Heart left ventricle (tissue), 13 donors: ENCODE results near the gene ZER1.

ENCODE experiments used
- POLR2A ChIP-seq, 2 donors: fragments of 450-650 bp; IDR thresholded peaks; one replicate each; pipeline ENCODE4 v1.6.1; 2017; ENCODE audit warnings: antibody characterized with exemption in 2 of 2, mild to moderate bottlenecking in 2 of 2, moderate library complexity in 2 of 2
- TF ChIP-seq, protein P1 (sequence below), 12 donors: fragments of 200-600 bp; sonication (generic) in 4 of 12; IDR thresholded peaks; one replicate each; pipeline versions ENCODE4 v1.5.0 to v1.8.0; 2018 to 2022; ENCODE audit warnings: antibody characterized with exemption in 12 of 12, mild to moderate bottlenecking in 5 of 12
- donor health status: ischemic (EF 13 %, LVEDD 7.1; RV severe dilation, severe dysfunction).
- donor health status: DM: no; HTN: yes; CAD: no.
- donor health status: DM: no; HTN: no; CAD: no.
- donor health status: ischemic (EF 25% LVEDD 6.9; RV normal size, moderate dysfunction).
- donor health status: ischemic (EF 25% LVEDD 5.7; RV mildly dilated, moderate dysfunction).
- donor health status: ischemic (EF 35%, LVEDD 5.7; RV mildly dilated, moderate dysfunction).
- donor health status: nonischemic (EF 11% LVEDD 7.7; RV severe dilation, severe dysfunction).
- donor health status: DM: yes; HTN: yes; CAD: no.
- donor health status: PGD.
- donor health status: ischemic (EF 29% LVEDD 5.4; RV normal size, mild dysfunction).
- donor health status: nonischemic (EF 23%, LVEDD 6.1; RV moderate dilation, normal function).

GRCh38 chr9:128762671-128763449, 8.9 kb downstream of the ZER1 start:
- TF ChIP-seq, protein P1, sequence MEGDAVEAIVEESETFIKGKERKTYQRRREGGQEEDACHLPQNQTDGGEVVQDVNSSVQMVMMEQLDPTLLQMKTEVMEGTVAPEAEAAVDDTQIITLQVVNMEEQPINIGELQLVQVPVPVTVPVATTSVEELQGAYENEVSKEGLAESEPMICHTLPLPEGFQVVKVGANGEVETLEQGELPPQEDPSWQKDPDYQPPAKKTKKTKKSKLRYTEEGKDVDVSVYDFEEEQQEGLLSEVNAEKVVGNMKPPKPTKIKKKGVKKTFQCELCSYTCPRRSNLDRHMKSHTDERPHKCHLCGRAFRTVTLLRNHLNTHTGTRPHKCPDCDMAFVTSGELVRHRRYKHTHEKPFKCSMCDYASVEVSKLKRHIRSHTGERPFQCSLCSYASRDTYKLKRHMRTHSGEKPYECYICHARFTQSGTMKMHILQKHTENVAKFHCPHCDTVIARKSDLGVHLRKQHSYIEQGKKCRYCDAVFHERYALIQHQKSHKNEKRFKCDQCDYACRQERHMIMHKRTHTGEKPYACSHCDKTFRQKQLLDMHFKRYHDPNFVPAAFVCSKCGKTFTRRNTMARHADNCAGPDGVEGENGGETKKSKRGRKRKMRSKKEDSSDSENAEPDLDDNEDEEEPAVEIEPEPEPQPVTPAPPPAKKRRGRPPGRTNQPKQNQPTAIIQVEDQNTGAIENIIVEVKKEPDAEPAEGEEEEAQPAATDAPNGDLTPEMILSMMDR (IDR thresholded peaks at IDR 0.05) = no peak
- no peak for TF ChIP-seq POLR2A (IDR thresholded peaks at IDR 0.05)
